Measurements from ENCODE around the gene UCK2.

DNA sequence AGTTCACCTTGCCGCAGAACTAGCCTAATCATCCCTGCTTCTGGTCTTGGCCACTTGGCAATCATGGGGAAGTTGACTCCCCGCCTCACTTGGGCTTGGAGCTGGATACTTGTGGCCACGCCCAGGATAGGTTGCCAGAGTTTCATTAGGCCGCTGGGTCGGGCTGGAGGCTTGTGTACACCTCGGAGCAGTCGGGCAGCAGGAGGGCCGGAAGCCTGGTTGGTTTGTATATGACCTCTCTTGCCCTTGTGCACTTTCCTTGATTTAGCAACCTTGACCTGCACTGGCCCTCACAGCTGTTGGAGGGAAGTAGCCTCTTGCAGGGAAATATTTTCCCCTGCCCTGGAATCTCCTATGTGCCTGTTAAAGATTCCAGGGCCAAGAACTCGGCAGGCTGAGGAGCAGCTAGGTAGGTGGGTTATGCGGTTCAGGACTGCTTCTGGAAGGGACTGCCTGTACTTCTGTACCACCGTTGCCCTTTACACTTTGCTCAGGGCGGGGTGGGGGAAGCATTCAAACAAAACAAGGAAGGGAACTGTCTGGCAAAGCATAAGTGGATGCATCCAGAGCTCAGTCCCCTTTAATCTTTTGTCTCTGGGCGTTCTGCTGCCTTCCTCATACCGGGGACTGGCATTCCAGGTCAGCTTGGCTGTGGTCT lies 83.5 kb downstream of the UCK2 start:
- TF ChIP-seq, protein P1, sequence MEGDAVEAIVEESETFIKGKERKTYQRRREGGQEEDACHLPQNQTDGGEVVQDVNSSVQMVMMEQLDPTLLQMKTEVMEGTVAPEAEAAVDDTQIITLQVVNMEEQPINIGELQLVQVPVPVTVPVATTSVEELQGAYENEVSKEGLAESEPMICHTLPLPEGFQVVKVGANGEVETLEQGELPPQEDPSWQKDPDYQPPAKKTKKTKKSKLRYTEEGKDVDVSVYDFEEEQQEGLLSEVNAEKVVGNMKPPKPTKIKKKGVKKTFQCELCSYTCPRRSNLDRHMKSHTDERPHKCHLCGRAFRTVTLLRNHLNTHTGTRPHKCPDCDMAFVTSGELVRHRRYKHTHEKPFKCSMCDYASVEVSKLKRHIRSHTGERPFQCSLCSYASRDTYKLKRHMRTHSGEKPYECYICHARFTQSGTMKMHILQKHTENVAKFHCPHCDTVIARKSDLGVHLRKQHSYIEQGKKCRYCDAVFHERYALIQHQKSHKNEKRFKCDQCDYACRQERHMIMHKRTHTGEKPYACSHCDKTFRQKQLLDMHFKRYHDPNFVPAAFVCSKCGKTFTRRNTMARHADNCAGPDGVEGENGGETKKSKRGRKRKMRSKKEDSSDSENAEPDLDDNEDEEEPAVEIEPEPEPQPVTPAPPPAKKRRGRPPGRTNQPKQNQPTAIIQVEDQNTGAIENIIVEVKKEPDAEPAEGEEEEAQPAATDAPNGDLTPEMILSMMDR (IDR thresholded peaks at IDR 0.05): no peak
- TF ChIP-seq POLR2A (IDR thresholded peaks at IDR 0.05): no peak

Measured in heart left ventricle (tissue), 13 donors.